LNCaP clone FGC (cell line): Measurements from ENCODE around the gene NTN1.

ENCODE experiments used
- DNase-seq: peaks from one replicate; pipeline ENCODE4 v3.0.0-alpha.2; 2011; ENCODE audit warnings: low read depth
- H3K4me3 ChIP-seq: 2 replicates; pipeline ENCODE4 v1.5.1; 2011; ENCODE audit warnings: mild to moderate bottlenecking, low read depth, low read length, control low read depth
- CTCF ChIP-seq: IDR thresholded peaks from 2 replicates; pipeline ENCODE4 v1.5.1; 2012; ENCODE audit warnings: mild to moderate bottlenecking; ENCODE audit not compliant: control insufficient read depth, insufficient read depth; ENCODE audit errors: extremely low read depth

The NTN1 gene

GRCh38 chr17:9242983-9243382 is 221.7 kb downstream of the NTN1 start:
- no peak for TF ChIP-seq CTCF
- no peak for DNase-seq
- no peak overlapping the region for H3K4me3 ChIP-seq

DNA sequence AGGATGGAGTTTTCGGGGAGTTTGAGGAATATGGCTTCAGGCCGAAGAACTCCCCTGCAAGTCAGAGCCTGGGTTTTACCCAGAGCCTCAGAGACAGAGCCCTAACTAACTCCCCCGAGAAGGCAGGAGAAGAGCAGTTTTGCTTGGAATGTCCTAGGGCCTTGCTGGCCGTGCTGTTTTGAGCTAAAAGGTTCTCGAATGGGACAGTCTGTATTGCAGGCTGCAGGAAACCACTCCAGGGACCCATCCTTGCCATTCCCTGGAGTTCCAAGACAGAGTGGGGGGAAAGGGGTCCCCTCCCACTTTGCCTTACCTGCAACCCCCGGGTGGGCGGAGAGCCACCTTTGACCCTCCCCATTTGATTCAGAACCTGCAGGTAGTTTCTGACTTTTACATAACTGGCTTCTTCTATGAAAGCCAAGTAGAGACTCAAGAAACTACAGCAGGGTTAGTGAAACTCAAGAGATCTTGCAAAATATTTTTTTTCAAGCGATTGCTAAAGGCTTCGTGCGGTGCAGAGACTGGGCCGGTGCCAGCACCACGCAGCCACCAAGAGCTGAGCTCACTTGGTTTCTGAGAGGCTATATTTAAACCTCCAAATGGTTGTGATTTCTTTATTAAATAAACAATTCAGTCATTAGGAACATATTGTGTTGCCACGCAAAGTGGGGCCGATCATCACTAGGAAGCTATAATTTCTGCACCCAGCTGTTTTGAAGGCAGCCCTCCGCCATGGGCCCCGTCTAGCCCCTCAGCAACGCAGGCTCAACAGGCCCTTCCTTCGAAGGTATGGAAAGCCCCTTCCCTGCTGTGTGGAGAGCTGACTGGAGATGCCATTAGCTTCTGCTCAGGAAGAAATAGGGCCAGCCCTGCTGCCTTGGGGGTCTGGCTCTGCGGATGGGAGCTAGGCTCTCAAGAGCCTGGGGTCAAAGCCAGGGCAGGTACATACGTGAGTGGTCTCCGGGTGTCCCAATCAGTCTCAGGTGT is 223.0 kb downstream of the NTN1 start:
- no peak overlapping the region for H3K4me3 ChIP-seq
- no peak for DNase-seq
- TF ChIP-seq CTCF = no peak

GRCh38 chr17:9247401-9247938 is 226.2 kb downstream of the NTN1 start:
- no peak for TF ChIP-seq CTCF
- DNase-seq = no peak
- H3K4me3 ChIP-seq = no peak overlapping the region

DNA sequence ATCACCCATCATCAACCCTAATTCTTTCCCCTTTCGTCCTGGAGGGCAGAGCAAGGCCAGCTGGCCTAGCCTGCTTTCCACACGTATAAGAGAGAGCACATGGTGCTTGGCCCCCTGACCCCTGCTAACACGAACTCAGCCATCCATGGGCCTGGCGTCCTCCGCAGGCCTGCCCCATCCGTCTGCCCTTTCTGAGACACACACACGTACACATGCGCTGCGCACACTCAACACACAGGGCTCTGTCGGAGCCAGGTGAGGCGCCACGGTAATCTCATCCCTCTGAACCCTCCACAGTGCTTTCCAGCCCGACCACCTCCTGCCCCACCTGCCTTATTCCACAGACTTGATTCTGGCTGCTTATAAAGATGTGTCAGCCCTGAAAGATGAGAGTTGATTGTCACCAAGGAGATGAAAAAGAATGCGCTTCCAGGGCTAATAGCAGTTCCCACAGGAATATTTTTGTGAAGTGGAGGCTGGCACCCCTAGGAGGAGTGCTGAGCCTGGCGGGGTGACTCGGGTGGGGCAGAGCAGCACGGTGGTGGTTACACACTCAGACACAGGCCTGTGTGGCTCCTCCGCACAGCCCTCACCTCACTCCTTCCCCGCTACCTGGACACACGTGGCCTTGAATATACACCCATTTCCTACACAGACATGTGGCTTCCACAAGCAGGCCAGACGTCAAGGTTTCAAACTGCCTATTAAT is 228.1 kb downstream of the NTN1 start:
- no peak overlapping the region for H3K4me3 ChIP-seq
- TF ChIP-seq CTCF = no peak
- DNase-seq = no peak

DNA sequence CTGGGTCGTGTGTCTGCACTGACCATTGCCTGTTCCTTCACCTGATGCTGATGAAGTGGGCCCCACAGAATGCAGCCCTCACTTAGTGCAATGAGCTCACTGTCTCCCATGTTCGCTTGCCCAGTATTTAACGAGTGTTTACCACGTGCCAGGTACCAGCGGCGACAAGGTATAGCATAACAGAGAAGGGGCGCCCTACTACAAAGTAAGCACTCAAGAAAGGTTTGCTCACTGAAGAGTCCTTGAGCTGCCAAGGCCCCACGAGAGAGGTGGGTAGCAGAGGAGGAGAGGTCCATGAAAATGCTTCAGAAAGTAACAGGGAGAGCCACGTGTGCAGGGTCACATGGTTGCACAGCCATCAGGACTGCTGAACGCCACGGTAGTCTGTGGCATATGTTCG is 230.0 kb downstream of the NTN1 start:
- no peak overlapping the region for H3K4me3 ChIP-seq
- TF ChIP-seq CTCF = no peak
- DNase-seq = no peak

GRCh38 chr17:9253308-9253707 is 232.0 kb downstream of the NTN1 start:
- no peak for TF ChIP-seq CTCF
- no peak overlapping the region for H3K4me3 ChIP-seq
- no peak for DNase-seq
